H1 (cell line): Measurements from ENCODE around the gene LYPD1. TPM values are rescaled to one million over a fixed set of nuclear protein-coding genes. Genes with fewer than 3 reads are reported as not detected.

Experiments
- CTCF ChIA-PET: fragments of 300-600 bp; sonication (Branson Sonifier 250); formaldehyde crosslinking; loops from one replicate; lab custom pipeline; 2021; ENCODE audit not compliant: partially characterized antibody; lab: Charles Lee
- POLR2A ChIA-PET: fragments of 300-600 bp; sonication (Branson Sonifier 250); formaldehyde crosslinking; loops from one replicate; lab custom pipeline; 2021; ENCODE audit warnings: inconsistent platforms; ENCODE audit not compliant: partially characterized antibody; lab: Charles Lee
- DNase-seq, 2 experiments: peaks; one replicate each; pipeline versions ENCODE4 v3.0.0 to v3.0.0-alpha.2; 2010 to 2022; ENCODE audit warnings: low spot score in 2 of 2, low read depth in 1 of 2, mixed read lengths in 1 of 2
- FAIRE-seq: peaks from 2 replicates; lab custom pipeline; 2011; peaks lifted over from hg19 to GRCh38; lab: Jason Lieb, UNC
- H2AFZ ChIP-seq: 2 replicates; pipeline ENCODE4 v1.8.1; 2012; ENCODE audit warnings: low read length, inconsistent platforms
- H2AK5ac ChIP-seq: 2 replicates; pipeline ENCODE4 v1.6.1; 2013; ENCODE audit warnings: low read depth, low read length
- H2BK120ac ChIP-seq: replicated peaks from 2 replicates; pipeline ENCODE3; 2013; ENCODE audit warnings: low read depth, low read length, inconsistent platforms
- H2BK12ac ChIP-seq: 2 replicates; pipeline ENCODE4 v1.6.1; 2013; ENCODE audit warnings: low read depth, low read length
- H2BK15ac ChIP-seq: 2 replicates; pipeline ENCODE4 v1.6.1; 2013; ENCODE audit warnings: low read length
- H2BK20ac ChIP-seq: 2 replicates; pipeline ENCODE4 v1.6.1; 2013; ENCODE audit warnings: low read length
- H2BK5ac ChIP-seq: 2 replicates; pipeline ENCODE4 v1.6.1; 2013; ENCODE audit warnings: low read depth, low read length
- H3K14ac ChIP-seq: 2 replicates; pipeline ENCODE4 v1.6.1; 2013; ENCODE audit warnings: inconsistent platforms; ENCODE audit not compliant: insufficient read length
- H3K18ac ChIP-seq: 2 replicates; pipeline ENCODE4 v1.6.1; 2013; ENCODE audit warnings: low read length; ENCODE audit errors: extremely low read depth
- H3K23ac ChIP-seq: 2 replicates; pipeline ENCODE4 v1.6.1; 2013; ENCODE audit warnings: inconsistent platforms; ENCODE audit not compliant: insufficient read length
- H3K23me2 ChIP-seq: 2 replicates; pipeline ENCODE4 v1.6.1; 2013; ENCODE audit warnings: low read depth, low read length
- H3K27ac ChIP-seq: 2 replicates; pipeline ENCODE4 v1.6.1; 2011; ENCODE audit warnings: low read depth, low read length, inconsistent platforms
- H3K27me3 ChIP-seq, 4 experiments: replicated peaks in 1 of 4; 1 replicate in 1 of 4; 2 replicates in 3 of 4; pipeline versions ENCODE4 v1.6.1 to v1.8.1; 2011 to 2013; ENCODE audit warnings: low read length in 3 of 4, mild to moderate bottlenecking in 3 of 4, inconsistent platforms in 2 of 4, mixed read lengths in 2 of 4, moderate library complexity in 1 of 4; ENCODE audit not compliant: control insufficient read depth in 3 of 4, insufficient read depth in 3 of 4; ENCODE audit errors: extremely low read depth in 1 of 4
- H3K36me3 ChIP-seq, 4 experiments: 2 replicates each; pipeline versions ENCODE4 v1.6.1 to v1.8.1; 2011 to 2013; ENCODE audit warnings: mild to moderate bottlenecking in 4 of 4, low read length in 3 of 4, moderate library complexity in 2 of 4, control low read depth in 1 of 4, inconsistent platforms in 1 of 4; ENCODE audit not compliant: insufficient read depth in 4 of 4, control insufficient read depth in 2 of 4
- H3K4ac ChIP-seq: replicated peaks from 2 replicates; pipeline ENCODE3; 2013; ENCODE audit warnings: low read length, low read depth, mixed read lengths, inconsistent platforms; ENCODE audit not compliant: insufficient read length
- H3K4me1 ChIP-seq, 4 experiments: replicated peaks in 1 of 4; 1 replicate in 1 of 4; 2 replicates in 3 of 4; pipeline versions ENCODE4 v1.6.1 to v1.8.1; 2011 to 2013; ENCODE audit warnings: low read length in 3 of 4, inconsistent platforms in 2 of 4, mixed read lengths in 1 of 4; ENCODE audit not compliant: insufficient read depth in 4 of 4, control insufficient read depth in 3 of 4
- H3K4me2 ChIP-seq, 2 experiments: 2 replicates each; pipeline versions ENCODE4 v1.6.1 to v1.8.1; 2011 to 2013; ENCODE audit warnings: low read depth in 2 of 2, low read length in 2 of 2, control low read depth in 1 of 2, inconsistent platforms in 1 of 2, mild to moderate bottlenecking in 1 of 2; ENCODE audit not compliant: insufficient read depth in 1 of 2
- H3K4me3 ChIP-seq, 4 experiments: fragments of 200-600, 300-600 bp in 1 of 4; sonication (generic), shearing (Covaris generic), sonication (Bioruptor Twin) in 1 of 4; 2 replicates each; pipeline versions ENCODE4 v1.5.1 to v1.8.1; 2011 to 2016; ENCODE audit warnings: low read length in 4 of 4, low read depth in 3 of 4, control low read depth in 2 of 4, inconsistent platforms in 2 of 4, mild to moderate bottlenecking in 2 of 4, mixed read lengths in 1 of 4, moderate library complexity in 1 of 4; ENCODE audit not compliant: insufficient read depth in 2 of 4; ENCODE audit errors: extremely low read depth in 1 of 4
- H3K56ac ChIP-seq: replicated peaks from 2 replicates; pipeline ENCODE3; 2013; ENCODE audit warnings: low read depth, mild to moderate bottlenecking, mixed read lengths, low read length, inconsistent platforms; ENCODE audit not compliant: insufficient read length
- H3K79me1 ChIP-seq: 2 replicates; pipeline ENCODE4 v1.6.1; 2013; ENCODE audit warnings: low read depth, low read length, control low read depth
- H3K79me2 ChIP-seq, 2 experiments: 2 replicates each; pipeline versions ENCODE4 v1.6.1 to v1.8.1; 2012 to 2013; ENCODE audit warnings: low read length in 2 of 2, mild to moderate bottlenecking in 2 of 2, inconsistent platforms in 1 of 2; ENCODE audit not compliant: insufficient read depth in 2 of 2, control insufficient read depth in 1 of 2
- H3K9ac ChIP-seq, 4 experiments: replicated peaks in 1 of 4; 1 replicate in 1 of 4; 2 replicates in 3 of 4; pipeline versions ENCODE4 v1.6.1 to v1.8.1; 2011 to 2013; ENCODE audit warnings: low read depth in 3 of 4, low read length in 3 of 4, control low read depth in 2 of 4, mild to moderate bottlenecking in 2 of 4, moderate library complexity in 2 of 4, inconsistent platforms in 1 of 4; ENCODE audit errors: extremely low read depth in 1 of 4
- H3K9me3 ChIP-seq, 2 experiments: 2 replicates each; pipeline versions ENCODE4 v1.6.1 to v1.8.1; 2012 to 2013; ENCODE audit warnings: mild to moderate bottlenecking in 2 of 2, moderate library complexity in 2 of 2, control low read depth in 1 of 2, inconsistent platforms in 1 of 2, low read depth in 1 of 2, low read length in 1 of 2, mixed read lengths in 1 of 2; ENCODE audit not compliant: insufficient read depth in 2 of 2
- H4K20me1 ChIP-seq, 2 experiments: replicated peaks in 1 of 2; 2 replicates each; pipeline versions ENCODE3 to v1.8.1; 2011 to 2013; ENCODE audit warnings: inconsistent platforms in 2 of 2, low read length in 2 of 2, mild to moderate bottlenecking in 1 of 2; ENCODE audit not compliant: insufficient read depth in 2 of 2, control insufficient read depth in 1 of 2
- H4K5ac ChIP-seq: 2 replicates; pipeline ENCODE4 v1.6.1; 2013; ENCODE audit warnings: low read length, low read depth, mixed read lengths, inconsistent platforms; ENCODE audit not compliant: insufficient read length
- H4K8ac ChIP-seq: 2 replicates; pipeline ENCODE4 v1.8.0; 2013; ENCODE audit warnings: mild to moderate bottlenecking, moderate library complexity, low read length, inconsistent platforms; ENCODE audit not compliant: insufficient read depth; ENCODE audit errors: extremely low read depth
- H4K91ac ChIP-seq: replicated peaks from 2 replicates; pipeline ENCODE3; 2013; ENCODE audit warnings: low read length, mixed read lengths, inconsistent platforms; ENCODE audit not compliant: insufficient read length
- ATF2 ChIP-seq: IDR thresholded peaks from 2 replicates; pipeline ENCODE4 v1.6.1; 2012; ENCODE audit warnings: low read length, inconsistent platforms
- BRCA1 ChIP-seq: IDR thresholded peaks from 2 replicates; pipeline ENCODE4 v1.6.1; 2012; ENCODE audit warnings: low read depth, low read length, improper control_type of control experiment
- EGR1 ChIP-seq: IDR thresholded peaks from 2 replicates; pipeline ENCODE4 v1.6.1; 2011; ENCODE audit warnings: low read depth, low read length, borderline replicate concordance
- HDAC2 ChIP-seq, 2 experiments: fragments of 300-600 bp in 1 of 2; sonication (generic) in 1 of 2; IDR thresholded peaks; 2 replicates each; pipeline ENCODE4 v1.6.1; 2011 to 2012; ENCODE audit warnings: low read depth in 2 of 2, low read length in 2 of 2, mild to moderate bottlenecking in 2 of 2, moderate library complexity in 2 of 2, borderline replicate concordance in 1 of 2, inconsistent platforms in 1 of 2
- KDM1A ChIP-seq: fragments of 200-600, 300-600 bp; sonication (generic); IDR thresholded peaks from 2 replicates; pipeline ENCODE4 v1.7.1; 2016; ENCODE audit warnings: mild to moderate bottlenecking, low read length, borderline replicate concordance
- RNF2 ChIP-seq: fragments of 200-900, 300-1000 bp; sonication (generic); IDR thresholded peaks from 2 replicates; pipeline ENCODE4 v1.7.1; 2016; ENCODE audit warnings: borderline replicate concordance, low read depth, mild to moderate bottlenecking, antibody characterized with exemption, low read length; ENCODE audit not compliant: poor library complexity, severe bottlenecking; ENCODE audit errors: missing control alignments
- SUZ12 ChIP-seq: fragments of 200-600 bp; sonication (generic); IDR thresholded peaks from 2 replicates; pipeline ENCODE4 v1.6.1; 2012; ENCODE audit warnings: mild to moderate bottlenecking, inconsistent platforms, low read length, moderate library complexity, mixed read lengths
- YY1 ChIP-seq: IDR thresholded peaks from 2 replicates; pipeline ENCODE4 v1.6.1; 2011; ENCODE audit warnings: low read depth, mild to moderate bottlenecking, low read length
- ZNF274 ChIP-seq: IDR thresholded peaks from 2 replicates; pipeline ENCODE4 v1.7.0; 2012; ENCODE audit warnings: low read length, borderline replicate concordance; ENCODE audit errors: extremely low read depth
- WGBS, 2 experiments: shearing (Covaris generic) in 1 of 2; methylation state at CpG; one replicate each; pipeline versions ENCODE4 v1.1.6 to v1.1.7; 2013 to 2015; ENCODE audit warnings: low lambda C conversion rate in 2 of 2, mixed read lengths in 2 of 2, inconsistent platforms in 1 of 2, low coverage in 1 of 2, missing lambda C conversion rate in 1 of 2; ENCODE audit not compliant: insufficient replicate concordance in 2 of 2, insufficient coverage in 1 of 2, insufficient read length in 1 of 2; ENCODE audit errors: extremely low coverage in 1 of 2, missing lambda C conversion rate in 1 of 2; 5-methylcytosine and 5-hydroxymethylcytosine counted together
- polyA plus RNA-seq, 7 experiments: library from polyadenylated mRNA; depleted of rRNA in 3 of 7; stranded (reverse) in 5 of 7; unstranded in 2 of 7; fragments of >200 nt in 5 of 7; fragments of 200-250 nt in 2 of 7; gene quantifications; 1 replicate in 5 of 7; 2 replicates in 1 of 7; 4 replicates in 1 of 7; pipeline versions ENCODE4 v1.2.1 to v1.2.3, GENCODE V29; 2011 to 2013; ENCODE audit warnings: missing spikeins in 2 of 7, mixed read lengths in 2 of 7
- total RNA-seq: library from RNA; stranded (reverse); fragmentation: NEBNext Ultra II Directional; extraction: Animal tissue kit (Norgen Biotek cat#: 25700); gene quantifications from 2 replicates; pipeline ENCODE4 v1.2.1, GENCODE V29; 2021

Gene LYPD1
- total and polyA plus RNA-seq, 2 of the 8 experiments (the other 6 are each of a cell fraction or from before 2014, with no cell fraction given) = 1.9 to 2.7 TPM

- H3K4me2 ChIP-seq = no peak overlapping the region
- TF ChIP-seq ATF2 (no peak), BRCA1 (no peak), HDAC2 (IDR thresholded peaks at IDR 0.05; ENCODE audit: borderline replicate concordance in 1 of 2, low read depth in 2 of 2, low read length in 2 of 2) (no peak), SUZ12 (no peak), ZNF274 (no peak), EGR1 (no peak), KDM1A (no peak), RNF2 (no peak), YY1 (no peak)
Observed at GRCh38 chr2:132678483-132678882, 8.5 kb upstream of the LYPD1 start.

More at GRCh38 chr2:132678483-132678882, 8.5 kb upstream of the LYPD1 start:
- no peak overlapping the region for H2BK20ac ChIP-seq
- ChIA-PET CTCF (interaction anchor here (1.0 to 1.9 kb wide), 2 partner anchors 9 to 11 kb away, joined by 3 to 7 read pairs; no protein-coding TSS in a partner anchor), POLR2A (no interaction called here)
- no peak overlapping the region for H3K23ac ChIP-seq
- no peak overlapping the region for H3K4ac ChIP-seq
- H3K23me2 ChIP-seq = no peaks in the 10 kb centered on the region
- H4K8ac ChIP-seq = no peak overlapping the region
- H3K9me3 ChIP-seq = no peaks in the 10 kb centered on the region
- H3K9ac ChIP-seq = no peak overlapping the region
- H4K5ac ChIP-seq = no peak overlapping the region
- no peak for FAIRE-seq
- no peak overlapping the region for H3K4me3 ChIP-seq
- no peaks in the 10 kb centered on the region for H3K36me3 ChIP-seq
- no peak overlapping the region for H4K91ac ChIP-seq
- H3K56ac ChIP-seq = no peak overlapping the region
- no peak for DNase-seq
- no peaks in the 10 kb centered on the region for H4K20me1 ChIP-seq
- no peak overlapping the region for H2BK12ac ChIP-seq
- H3K79me1 ChIP-seq = no peaks in the 10 kb centered on the region
- no peaks in the 10 kb centered on the region for H3K27me3 ChIP-seq
- no peaks in the 10 kb centered on the region for H3K79me2 ChIP-seq
- H2AK5ac ChIP-seq = no peak overlapping the region
- no peak overlapping the region for H3K18ac ChIP-seq
- no peak overlapping the region for H2BK5ac ChIP-seq
- H3K4me1 ChIP-seq = no peaks in the 10 kb centered on the region
- no peak overlapping the region for H3K14ac ChIP-seq
- no peak overlapping the region for H2AFZ ChIP-seq
- no peak overlapping the region for H2BK15ac ChIP-seq
- H2BK120ac ChIP-seq = no peak overlapping the region
- no peak overlapping the region for H3K27ac ChIP-seq
- WGBS, 2 experiments = 89% methylated on average over 2 of the region's 2 CpGs; no CpG with 5 or more reads in 1 of the 2 experiments
